NT2/D1 (cell line): ENCODE data around the gene TBPL2.
"Not testable (repeated sequence)": the region's sequence is repeated elsewhere in the genome, so short reads cannot be mapped to it uniquely, and the experiment has no call there.

Source experiments
- SUZ12 ChIP-seq: IDR thresholded peaks from 2 replicates; pipeline ENCODE4 v1.6.1; 2011; ENCODE audit not compliant: insufficient read length, insufficient read depth; ENCODE audit errors: extremely low read depth
- YY1 ChIP-seq: IDR thresholded peaks from 2 replicates; pipeline ENCODE4 v1.6.1; 2011; ENCODE audit not compliant: insufficient read length, insufficient read depth
- ZNF274 ChIP-seq: IDR thresholded peaks from 2 replicates; pipeline ENCODE4 v1.6.1; 2011; ENCODE audit warnings: mild to moderate bottlenecking, low read depth, low read length

GRCh38 chr14:55476448-55476847, 36.0 kb upstream of the TBPL2 start:
- not testable (repeated sequence) for TF ChIP-seq YY1, ZNF274, SUZ12
